Stimulated activated effector memory CD8-positive, alpha-beta T cell treated with anti-CD3 and anti-CD28 coated beads, Interleukin-12 subunit alpha, Interleukin-12 subunit beta, amount 100 ng/mL, for 72 hours (primary cell): ENCODE data around the gene SMAD3.
"Not testable (repeated sequence)": the region's sequence is repeated elsewhere in the genome, so short reads cannot be mapped to it uniquely, and the experiment has no call there.

Experiments
- ATAC-seq: fragments of 150-1000 bp; cut with Tn5 transposase; 2 replicates; pipeline ENCODE4 v1.10.0; 2021
- DNase-seq, 2 donors: peaks; one replicate each; pipeline ENCODE4 v3.0.0; 2021 to 2022; ENCODE audit warnings: low spot score in 2 of 2
- H3K27ac Mint-ChIP-seq: one replicate; pipeline ENCODE4 v1.8.0; 2022; ENCODE audit warnings: mild to moderate bottlenecking, mixed read lengths
- H3K36me3 Mint-ChIP-seq: one replicate; pipeline ENCODE4 v1.8.0; 2022; ENCODE audit warnings: mild to moderate bottlenecking, mixed read lengths
- H3K4me1 Mint-ChIP-seq: one replicate; pipeline ENCODE4 v1.8.0; 2022; ENCODE audit warnings: mixed read lengths
- H3K4me3 Mint-ChIP-seq: one replicate; pipeline ENCODE4 v1.8.0; 2022; ENCODE audit warnings: mild to moderate bottlenecking, mixed read lengths
- H3K9me3 Mint-ChIP-seq: one replicate; pipeline ENCODE4 v1.8.0; 2022; ENCODE audit warnings: mixed read lengths

The SMAD3 gene

GRCh38 chr15:67114046-67114445 is 48.6 kb downstream of the SMAD3 start:
- no peak for ATAC-seq
- Mint-ChIP-seq H3K36me3 (no peaks in the 10 kb centered on the region), H3K27ac (peak overlapping the region; percentile 99), H3K4me3 (peak overlapping the region; percentile 54), H3K9me3 (peaks cover 3% of the 10 kb centered on the region), H3K4me1 (peaks cover 91% of the 10 kb centered on the region)
- no peak for DNase-seq

DNA sequence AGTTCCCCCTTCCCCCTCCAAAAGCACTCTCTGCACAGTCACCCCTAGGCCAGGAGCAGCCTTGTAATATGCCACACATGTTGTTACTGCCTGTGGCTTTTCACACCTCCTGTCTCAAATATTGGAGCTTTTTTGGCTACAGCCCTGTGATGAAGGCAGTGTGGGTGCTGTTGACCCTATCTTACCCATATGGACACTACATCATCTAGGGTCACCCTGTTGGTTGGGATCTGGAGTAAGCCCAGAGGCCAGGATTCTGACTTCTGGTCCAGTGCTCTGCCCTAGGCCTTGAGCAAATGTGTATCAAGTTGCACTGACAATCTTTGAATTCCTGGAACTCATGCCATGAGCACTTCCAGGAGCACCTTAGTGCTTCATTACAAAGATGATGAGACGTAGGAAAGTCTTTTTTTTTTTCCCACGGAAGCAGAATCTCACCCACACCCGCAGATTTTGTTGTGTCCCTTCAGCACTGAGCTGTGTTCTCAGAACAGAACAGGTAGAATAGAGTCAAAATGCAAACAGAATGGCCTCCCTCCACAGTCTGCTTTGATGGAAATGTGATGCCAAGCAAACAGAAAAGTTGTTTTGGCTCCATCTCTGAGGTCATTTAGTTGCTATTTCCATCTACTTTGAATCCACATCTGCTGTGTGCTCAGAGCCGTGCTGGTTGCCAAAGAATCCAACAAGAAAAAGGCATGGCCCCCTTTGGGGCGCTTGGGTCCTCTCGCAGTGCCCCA is 49.6 kb downstream of the SMAD3 start:
- peak overlapping the region; percentile 54 for H3K4me3 Mint-ChIP-seq
- DNase-seq (no peak), ATAC-seq (peak; percentile 82)
- peak overlapping the region; percentile 99 for H3K27ac Mint-ChIP-seq
- peaks cover 92% of the 10 kb centered on the region for H3K4me1 Mint-ChIP-seq
- H3K36me3 Mint-ChIP-seq = no peaks in the 10 kb centered on the region
- peaks cover 3% of the 10 kb centered on the region for H3K9me3 Mint-ChIP-seq

GRCh38 chr15:67115586-67115969 is 50.2 kb downstream of the SMAD3 start:
- peaks cover 92% of the 10 kb centered on the region for H3K4me1 Mint-ChIP-seq
- peak overlapping the region; percentile 99 for H3K27ac Mint-ChIP-seq
- H3K9me3 Mint-ChIP-seq = peaks cover 3% of the 10 kb centered on the region
- H3K36me3 Mint-ChIP-seq = peaks cover under 1% of the 10 kb centered on the region
- peak overlapping the region; percentile 54 for H3K4me3 Mint-ChIP-seq
- no peak for DNase-seq
- peak; percentile 9 for ATAC-seq

GRCh38 chr15:67116742-67117141 is 51.3 kb downstream of the SMAD3 start:
- Mint-ChIP-seq H3K9me3 (no peaks in the 10 kb centered on the region), H3K4me3 (peak overlapping the region; percentile 54), H3K36me3 (peaks cover 9% of the 10 kb centered on the region), H3K4me1 (peaks cover 92% of the 10 kb centered on the region), H3K27ac (peak overlapping the region; percentile 99)
- ATAC-seq = no peak
- DNase-seq = no peak

GRCh38 chr15:67117370-67117769 is 52.0 kb downstream of the SMAD3 start:
- H3K9me3 Mint-ChIP-seq = no peaks in the 10 kb centered on the region
- H3K4me3 Mint-ChIP-seq = peak overlapping the region; percentile 54
- H3K36me3 Mint-ChIP-seq = peaks cover 9% of the 10 kb centered on the region
- peaks cover 95% of the 10 kb centered on the region for H3K4me1 Mint-ChIP-seq
- ATAC-seq (no peak), DNase-seq (no peak)
- H3K27ac Mint-ChIP-seq = peak overlapping the region; percentile 99

GRCh38 chr15:67118808-67119207 is 53.4 kb downstream of the SMAD3 start:
- H3K9me3 Mint-ChIP-seq = no peaks in the 10 kb centered on the region
- H3K36me3 Mint-ChIP-seq = peaks cover 9% of the 10 kb centered on the region
- DNase-seq (no peak), ATAC-seq (no peak)
- peak overlapping the region; percentile 3 for H3K4me3 Mint-ChIP-seq
- peak overlapping the region; percentile 99 for H3K27ac Mint-ChIP-seq
- peaks cover 90% of the 10 kb centered on the region for H3K4me1 Mint-ChIP-seq

DNA sequence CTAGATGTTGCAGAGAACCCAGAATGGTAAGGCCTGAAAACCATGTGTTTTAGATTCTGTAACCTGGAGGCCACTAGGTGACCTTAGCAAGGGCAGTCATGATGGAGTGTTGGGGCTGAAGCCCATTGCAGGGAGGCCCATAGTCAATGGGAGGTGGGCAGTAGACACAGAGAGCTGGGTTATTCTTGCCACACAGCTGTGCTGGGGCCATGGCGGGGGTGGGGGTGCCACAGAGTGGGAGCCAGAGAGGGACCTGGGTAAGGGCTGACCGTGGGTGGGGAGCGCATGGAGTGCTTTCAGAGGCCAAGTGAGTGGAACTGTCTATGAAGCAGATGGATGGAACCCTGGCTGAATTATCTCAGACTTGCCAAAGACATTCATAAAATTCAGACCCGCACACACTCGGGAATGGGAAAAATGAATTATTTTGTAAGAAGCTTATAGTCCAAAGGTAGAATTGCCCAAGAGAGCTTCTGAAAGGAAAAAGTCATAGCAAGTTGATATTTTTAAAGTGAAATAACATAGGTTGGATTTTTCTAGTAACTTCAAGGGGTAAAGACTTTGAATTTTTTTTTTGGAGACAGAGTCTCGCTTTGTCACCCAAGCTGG is 53.9 kb downstream of the SMAD3 start:
- peaks cover 90% of the 10 kb centered on the region for H3K4me1 Mint-ChIP-seq
- H3K36me3 Mint-ChIP-seq = peaks cover 13% of the 10 kb centered on the region
- H3K27ac Mint-ChIP-seq = peak overlapping the region; percentile 99
- peak overlapping the region; percentile 3 for H3K4me3 Mint-ChIP-seq
- ATAC-seq (no peak), DNase-seq (no peak)
- H3K9me3 Mint-ChIP-seq = no peaks in the 10 kb centered on the region

DNA sequence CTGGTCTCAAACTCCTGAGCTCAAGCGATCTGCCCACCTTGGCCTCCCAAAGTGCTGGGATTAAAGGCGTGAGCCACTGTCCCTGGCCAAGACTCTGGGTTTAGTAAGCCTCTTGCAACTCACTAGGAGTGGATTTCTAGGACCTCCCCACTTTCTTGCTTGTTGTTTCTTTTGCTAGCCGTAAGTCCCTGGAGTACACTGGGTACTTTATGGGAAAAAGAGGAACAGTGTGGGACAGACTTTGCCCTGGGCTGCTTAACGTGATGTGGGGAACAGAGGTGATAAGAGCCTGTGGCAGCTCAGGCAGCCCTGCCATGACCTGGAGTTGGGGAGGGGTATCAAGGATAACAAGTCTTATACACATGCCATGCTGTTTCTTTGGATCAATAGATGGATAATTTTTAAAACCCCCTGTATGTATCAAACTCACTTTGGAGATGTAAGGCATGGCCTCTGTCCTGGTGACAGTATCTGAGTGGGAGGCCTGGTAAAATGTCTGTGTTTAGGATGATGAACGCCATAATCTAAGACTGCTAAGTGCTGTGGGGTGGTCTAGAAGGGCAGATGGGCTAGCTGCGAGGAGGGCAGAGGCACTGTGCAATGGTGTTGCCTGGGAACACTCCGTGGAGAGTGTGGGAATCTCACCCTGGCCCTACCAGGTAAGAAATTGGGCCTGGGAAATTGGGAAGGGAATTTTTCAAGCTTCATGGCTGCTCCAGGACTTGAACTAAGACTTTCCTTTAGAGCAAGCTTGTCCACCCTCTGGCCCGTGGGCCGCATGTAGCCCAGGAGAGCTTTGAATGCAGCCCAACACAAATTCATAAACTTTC is 54.8 kb downstream of the SMAD3 start:
- Mint-ChIP-seq H3K9me3 (no peaks in the 10 kb centered on the region), H3K4me1 (peaks cover 88% of the 10 kb centered on the region)
- ATAC-seq = no peak

DNA sequence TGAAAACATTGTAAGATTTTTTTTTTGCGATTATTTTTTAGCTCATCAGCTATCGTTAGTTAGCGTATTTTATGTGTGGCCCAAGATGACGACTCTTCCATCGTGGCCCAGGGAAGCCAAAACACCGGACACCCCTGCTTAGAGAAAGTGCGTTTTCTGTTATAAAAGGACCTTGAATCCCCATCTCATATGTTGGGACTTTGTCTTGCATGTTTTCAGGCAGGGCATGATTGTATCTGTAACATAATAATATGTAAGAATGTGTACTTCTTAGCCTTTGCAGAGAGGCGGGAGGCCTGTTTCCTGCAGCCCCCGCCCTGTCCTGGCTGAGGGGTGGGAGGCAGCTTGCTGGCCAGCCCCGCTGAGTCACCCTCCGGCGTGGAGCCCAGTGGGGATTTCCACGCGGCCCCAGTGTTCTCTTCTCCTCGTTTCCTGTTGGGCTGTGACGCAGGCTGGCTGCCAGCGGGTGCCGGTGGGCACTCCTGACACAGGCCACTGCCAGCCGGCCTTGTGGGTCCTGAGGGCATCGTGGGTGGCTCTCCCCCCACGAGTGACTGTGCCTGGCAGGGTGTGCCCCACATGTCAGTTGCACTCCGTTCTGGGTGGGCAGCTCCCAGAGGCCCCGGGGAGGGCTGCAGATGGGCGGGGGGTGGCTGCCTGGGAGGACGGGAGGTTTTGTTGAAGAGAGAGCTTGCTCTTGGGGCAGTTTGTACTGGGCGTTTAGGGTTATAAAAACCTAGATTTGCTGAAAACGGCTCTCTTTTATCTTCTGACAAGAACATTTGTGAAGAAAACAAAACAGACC is 55.6 kb downstream of the SMAD3 start:
- peak overlapping the region; percentile 79 for H3K4me3 Mint-ChIP-seq
- H3K36me3 Mint-ChIP-seq = peaks cover 18% of the 10 kb centered on the region
- H3K9me3 Mint-ChIP-seq = no peaks in the 10 kb centered on the region
- DNase-seq (peak; percentile 82 to 91), ATAC-seq (peak; percentile 95)
- H3K27ac Mint-ChIP-seq = peak overlapping the region; percentile 99
- H3K4me1 Mint-ChIP-seq = peaks cover 88% of the 10 kb centered on the region

More for the DNA sequence above, 54.8 kb downstream of the SMAD3 start:
- DNase-seq = peak in 1 of 2 donors; percentile 50
- Mint-ChIP-seq H3K27ac (peak overlapping the region; percentile 99), H3K36me3 (peaks cover 18% of the 10 kb centered on the region), H3K4me3 (peak overlapping the region; percentile 79)

- DNase-seq = peak in 1 of 2 donors; percentile 48
- no peak for ATAC-seq
- Mint-ChIP-seq H3K4me1 (peaks cover 87% of the 10 kb centered on the region), H3K27ac (peak overlapping the region; percentile 99), H3K36me3 (peaks cover 18% of the 10 kb centered on the region), H3K4me3 (peak overlapping the region; percentile 79), H3K9me3 (no peaks in the 10 kb centered on the region)
Measured at GRCh38 chr15:67121644-67122605, 56.5 kb downstream of the SMAD3 start.

GRCh38 chr15:67122816-67123215 is 57.4 kb downstream of the SMAD3 start:
- Mint-ChIP-seq H3K27ac (peak overlapping the region; percentile 99), H3K36me3 (peaks cover 18% of the 10 kb centered on the region), H3K4me1 (peaks cover 86% of the 10 kb centered on the region)
- not testable (repeated sequence) for H3K9me3 Mint-ChIP-seq, ATAC-seq, DNase-seq, H3K4me3 Mint-ChIP-seq

DNA sequence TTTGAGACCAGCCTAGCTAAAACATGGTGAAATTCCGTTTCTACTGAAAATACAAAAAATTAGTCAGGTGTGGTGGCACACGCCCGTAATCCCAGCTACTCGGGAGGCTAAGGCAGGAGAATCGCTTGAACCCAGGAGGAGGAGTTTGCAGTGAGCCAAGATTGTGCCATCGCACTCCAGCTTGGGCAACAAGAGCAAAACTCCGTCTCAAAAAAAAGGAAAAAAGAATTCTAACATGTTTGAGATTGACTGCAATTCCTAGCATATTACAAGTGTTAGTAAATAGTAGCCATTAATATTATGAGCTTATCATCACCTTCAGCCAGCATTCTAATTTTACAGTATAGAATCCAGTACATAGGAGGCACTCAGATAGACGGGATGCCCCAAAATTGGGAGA is 57.9 kb downstream of the SMAD3 start:
- not testable (repeated sequence) for ATAC-seq, H3K4me3 Mint-ChIP-seq, DNase-seq, H3K9me3 Mint-ChIP-seq
- peak overlapping the region; percentile 99 for H3K27ac Mint-ChIP-seq
- peaks cover 86% of the 10 kb centered on the region for H3K4me1 Mint-ChIP-seq
- peaks cover 18% of the 10 kb centered on the region for H3K36me3 Mint-ChIP-seq

GRCh38 chr15:67124111-67124510 is 58.7 kb downstream of the SMAD3 start:
- DNase-seq = no peak
- Mint-ChIP-seq H3K9me3 (no peaks in the 10 kb centered on the region), H3K27ac (peak overlapping the region; percentile 84), H3K4me1 (peaks cover 79% of the 10 kb centered on the region), H3K4me3 (no peak overlapping the region), H3K36me3 (peaks cover 18% of the 10 kb centered on the region)
- ATAC-seq = no peak
